H1 (cell line): ENCODE results near the gene LRP8. TPM values are rescaled to one million over a fixed set of nuclear protein-coding genes. Genes with fewer than 3 reads are reported as not detected.

ENCODE experiments used
- ASH2L ChIP-seq: fragments of 200-600, 300-600 bp; sonication (generic); IDR thresholded peaks from one replicate; pipeline ENCODE4 v1.7.1; 2017; ENCODE audit warnings: low read length
- BCL11A ChIP-seq, 2 experiments: IDR thresholded peaks; one replicate each; pipeline ENCODE4 v1.6.1; 2011; ENCODE audit warnings: low read depth in 2 of 2, low read length in 2 of 2, mild to moderate bottlenecking in 2 of 2
- CHD1 ChIP-seq: IDR thresholded peaks from 2 replicates; pipeline ENCODE4 v1.6.1; 2012; ENCODE audit warnings: low read depth, low read length, improper control_type of control experiment
- CTBP2 ChIP-seq: IDR thresholded peaks from 2 replicates; pipeline ENCODE4 v1.7.0; 2011; ENCODE audit warnings: borderline replicate concordance, mild to moderate bottlenecking, moderate library complexity, mixed read lengths, low read length; ENCODE audit not compliant: insufficient read depth, insufficient read length
- SRF ChIP-seq: IDR thresholded peaks from 2 replicates; pipeline ENCODE4 v1.6.1; 2011; ENCODE audit warnings: mild to moderate bottlenecking, low read depth, low read length, moderate library complexity
- TAF1 ChIP-seq: IDR thresholded peaks from 2 replicates; pipeline ENCODE4 v1.6.1; 2011; ENCODE audit warnings: mild to moderate bottlenecking, low read depth, low read length
- polyA plus RNA-seq, 7 experiments: library from polyadenylated mRNA; depleted of rRNA in 3 of 7; stranded (reverse) in 5 of 7; unstranded in 2 of 7; fragments of >200 nt in 5 of 7; fragments of 200-250 nt in 2 of 7; gene quantifications; 1 replicate in 5 of 7; 2 replicates in 1 of 7; 4 replicates in 1 of 7; pipeline versions ENCODE4 v1.2.1 to v1.2.3, GENCODE V29; 2011 to 2013; ENCODE audit warnings: missing spikeins in 2 of 7, mixed read lengths in 2 of 7
- total RNA-seq: library from RNA; stranded (reverse); fragmentation: NEBNext Ultra II Directional; extraction: Animal tissue kit (Norgen Biotek cat#: 25700); gene quantifications from 2 replicates; pipeline ENCODE4 v1.2.1, GENCODE V29; 2021
- TF ChIP-seq, protein P1 (sequence below): fragments of 300-600 bp; sonication (generic); IDR thresholded peaks from 2 replicates; pipeline ENCODE4 v1.7.1; 2012; ENCODE audit warnings: low read length, moderate library complexity, mild to moderate bottlenecking, inconsistent platforms; ENCODE audit not compliant: insufficient replicate concordance

Gene LRP8
- total and polyA plus RNA-seq, 2 of the 8 experiments (the other 6 are each of a cell fraction or from before 2014, with no cell fraction given), result 63.2 to 66.4 TPM

DNA sequence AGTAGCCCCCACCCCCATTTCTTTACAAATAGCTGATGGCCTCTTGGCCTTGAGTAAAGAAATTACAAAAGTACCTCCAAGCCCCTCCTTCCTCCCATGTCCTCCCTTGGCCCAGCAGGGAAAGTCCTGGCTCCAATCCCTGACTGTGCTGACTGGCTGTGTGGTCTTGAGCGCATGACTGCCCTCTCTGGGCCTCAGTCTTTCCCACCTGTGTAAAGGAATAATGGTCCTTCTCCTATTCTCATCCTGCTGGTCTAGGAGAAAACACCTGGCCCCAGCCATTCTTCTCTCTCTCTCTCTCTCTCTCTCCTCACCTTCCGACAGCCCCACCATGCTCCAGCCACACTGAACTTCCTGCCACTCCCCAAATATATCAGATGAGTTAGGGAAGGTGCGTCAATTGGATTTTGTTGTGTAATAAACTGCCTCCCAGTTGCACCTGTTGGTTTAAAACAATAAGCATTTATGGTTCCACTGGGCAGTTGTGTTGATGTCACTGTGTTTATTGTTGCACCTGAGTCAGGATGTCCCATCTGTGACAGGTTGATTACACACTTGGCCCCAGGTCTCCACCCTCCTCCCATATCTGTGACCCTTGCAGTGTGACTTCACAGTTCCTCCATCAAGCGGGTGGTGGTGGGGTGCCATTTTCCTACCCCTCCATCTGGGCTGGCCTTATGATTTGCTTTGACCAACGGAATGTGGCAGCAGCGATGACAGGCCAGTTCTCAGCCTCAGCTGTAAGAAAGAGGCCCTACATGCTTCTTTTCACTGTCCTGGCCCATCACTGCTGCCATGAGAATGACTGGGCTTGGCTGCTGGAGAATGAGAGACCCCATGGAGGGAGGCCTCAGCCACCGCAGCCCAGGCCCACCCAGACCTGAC is 22.3 kb upstream of the LRP8 start (continued):
- TF ChIP-seq, protein P1, sequence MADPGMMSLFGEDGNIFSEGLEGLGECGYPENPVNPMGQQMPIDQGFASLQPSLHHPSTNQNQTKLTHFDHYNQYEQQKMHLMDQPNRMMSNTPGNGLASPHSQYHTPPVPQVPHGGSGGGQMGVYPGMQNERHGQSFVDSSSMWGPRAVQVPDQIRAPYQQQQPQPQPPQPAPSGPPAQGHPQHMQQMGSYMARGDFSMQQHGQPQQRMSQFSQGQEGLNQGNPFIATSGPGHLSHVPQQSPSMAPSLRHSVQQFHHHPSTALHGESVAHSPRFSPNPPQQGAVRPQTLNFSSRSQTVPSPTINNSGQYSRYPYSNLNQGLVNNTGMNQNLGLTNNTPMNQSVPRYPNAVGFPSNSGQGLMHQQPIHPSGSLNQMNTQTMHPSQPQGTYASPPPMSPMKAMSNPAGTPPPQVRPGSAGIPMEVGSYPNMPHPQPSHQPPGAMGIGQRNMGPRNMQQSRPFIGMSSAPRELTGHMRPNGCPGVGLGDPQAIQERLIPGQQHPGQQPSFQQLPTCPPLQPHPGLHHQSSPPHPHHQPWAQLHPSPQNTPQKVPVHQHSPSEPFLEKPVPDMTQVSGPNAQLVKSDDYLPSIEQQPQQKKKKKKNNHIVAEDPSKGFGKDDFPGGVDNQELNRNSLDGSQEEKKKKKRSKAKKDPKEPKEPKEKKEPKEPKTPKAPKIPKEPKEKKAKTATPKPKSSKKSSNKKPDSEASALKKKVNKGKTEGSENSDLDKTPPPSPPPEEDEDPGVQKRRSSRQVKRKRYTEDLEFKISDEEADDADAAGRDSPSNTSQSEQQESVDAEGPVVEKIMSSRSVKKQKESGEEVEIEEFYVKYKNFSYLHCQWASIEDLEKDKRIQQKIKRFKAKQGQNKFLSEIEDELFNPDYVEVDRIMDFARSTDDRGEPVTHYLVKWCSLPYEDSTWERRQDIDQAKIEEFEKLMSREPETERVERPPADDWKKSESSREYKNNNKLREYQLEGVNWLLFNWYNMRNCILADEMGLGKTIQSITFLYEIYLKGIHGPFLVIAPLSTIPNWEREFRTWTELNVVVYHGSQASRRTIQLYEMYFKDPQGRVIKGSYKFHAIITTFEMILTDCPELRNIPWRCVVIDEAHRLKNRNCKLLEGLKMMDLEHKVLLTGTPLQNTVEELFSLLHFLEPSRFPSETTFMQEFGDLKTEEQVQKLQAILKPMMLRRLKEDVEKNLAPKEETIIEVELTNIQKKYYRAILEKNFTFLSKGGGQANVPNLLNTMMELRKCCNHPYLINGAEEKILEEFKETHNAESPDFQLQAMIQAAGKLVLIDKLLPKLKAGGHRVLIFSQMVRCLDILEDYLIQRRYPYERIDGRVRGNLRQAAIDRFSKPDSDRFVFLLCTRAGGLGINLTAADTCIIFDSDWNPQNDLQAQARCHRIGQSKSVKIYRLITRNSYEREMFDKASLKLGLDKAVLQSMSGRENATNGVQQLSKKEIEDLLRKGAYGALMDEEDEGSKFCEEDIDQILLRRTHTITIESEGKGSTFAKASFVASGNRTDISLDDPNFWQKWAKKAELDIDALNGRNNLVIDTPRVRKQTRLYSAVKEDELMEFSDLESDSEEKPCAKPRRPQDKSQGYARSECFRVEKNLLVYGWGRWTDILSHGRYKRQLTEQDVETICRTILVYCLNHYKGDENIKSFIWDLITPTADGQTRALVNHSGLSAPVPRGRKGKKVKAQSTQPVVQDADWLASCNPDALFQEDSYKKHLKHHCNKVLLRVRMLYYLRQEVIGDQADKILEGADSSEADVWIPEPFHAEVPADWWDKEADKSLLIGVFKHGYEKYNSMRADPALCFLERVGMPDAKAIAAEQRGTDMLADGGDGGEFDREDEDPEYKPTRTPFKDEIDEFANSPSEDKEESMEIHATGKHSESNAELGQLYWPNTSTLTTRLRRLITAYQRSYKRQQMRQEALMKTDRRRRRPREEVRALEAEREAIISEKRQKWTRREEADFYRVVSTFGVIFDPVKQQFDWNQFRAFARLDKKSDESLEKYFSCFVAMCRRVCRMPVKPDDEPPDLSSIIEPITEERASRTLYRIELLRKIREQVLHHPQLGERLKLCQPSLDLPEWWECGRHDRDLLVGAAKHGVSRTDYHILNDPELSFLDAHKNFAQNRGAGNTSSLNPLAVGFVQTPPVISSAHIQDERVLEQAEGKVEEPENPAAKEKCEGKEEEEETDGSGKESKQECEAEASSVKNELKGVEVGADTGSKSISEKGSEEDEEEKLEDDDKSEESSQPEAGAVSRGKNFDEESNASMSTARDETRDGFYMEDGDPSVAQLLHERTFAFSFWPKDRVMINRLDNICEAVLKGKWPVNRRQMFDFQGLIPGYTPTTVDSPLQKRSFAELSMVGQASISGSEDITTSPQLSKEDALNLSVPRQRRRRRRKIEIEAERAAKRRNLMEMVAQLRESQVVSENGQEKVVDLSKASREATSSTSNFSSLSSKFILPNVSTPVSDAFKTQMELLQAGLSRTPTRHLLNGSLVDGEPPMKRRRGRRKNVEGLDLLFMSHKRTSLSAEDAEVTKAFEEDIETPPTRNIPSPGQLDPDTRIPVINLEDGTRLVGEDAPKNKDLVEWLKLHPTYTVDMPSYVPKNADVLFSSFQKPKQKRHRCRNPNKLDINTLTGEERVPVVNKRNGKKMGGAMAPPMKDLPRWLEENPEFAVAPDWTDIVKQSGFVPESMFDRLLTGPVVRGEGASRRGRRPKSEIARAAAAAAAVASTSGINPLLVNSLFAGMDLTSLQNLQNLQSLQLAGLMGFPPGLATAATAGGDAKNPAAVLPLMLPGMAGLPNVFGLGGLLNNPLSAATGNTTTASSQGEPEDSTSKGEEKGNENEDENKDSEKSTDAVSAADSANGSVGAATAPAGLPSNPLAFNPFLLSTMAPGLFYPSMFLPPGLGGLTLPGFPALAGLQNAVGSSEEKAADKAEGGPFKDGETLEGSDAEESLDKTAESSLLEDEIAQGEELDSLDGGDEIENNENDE, result no peak
- TF ChIP-seq BCL11A (IDR thresholded peaks at IDR 0.05; ENCODE audit: low read depth in 2 of 2, low read length in 2 of 2) (no peak), TAF1 (no peak), CTBP2 (no peak), SRF (no peak), CHD1 (no peak), ASH2L (no peak)
